SK-N-SH (cell line): ENCODE measurements around the gene CHD5. TPM values are rescaled to one million over a fixed set of nuclear protein-coding genes. Genes with fewer than 3 reads are reported as not detected.

Source experiments
- CTCF ChIA-PET: fragments of 300-600, 350-600 bp; formaldehyde crosslinking; extraction: SDS; loops from one replicate; lab custom pipeline; 2021; lab: Yijun Ruan, JAX
- POLR2A ChIA-PET: fragments of 350-600 bp; sonication (Branson Sonifier 250); formaldehyde crosslinking; extraction: SDS; loops from one replicate; lab custom pipeline; 2020; ENCODE audit warnings: antibody characterized with exemption, inconsistent platforms; lab: Yijun Ruan, JAX
- DNase-seq: peaks from one replicate; pipeline ENCODE4 v3.0.0; 2012
- H2AFZ ChIP-seq: fragments of 200-600 bp; sonication (generic); 2 replicates; pipeline ENCODE4 v1.8.1; 2016; ENCODE audit warnings: antibody characterized with exemption, mild to moderate bottlenecking, low read depth
- H3F3A ChIP-seq: fragments of 200-600 bp; sonication (generic); replicated peaks from 2 replicates; pipeline ENCODE3; 2016; ENCODE audit warnings: antibody characterized with exemption, mild to moderate bottlenecking; ENCODE audit not compliant: insufficient read depth
- H3K27ac ChIP-seq, 2 experiments: fragments of 200-500 bp in 1 of 2; fragments of 200-600 bp in 1 of 2; sonication (Bioruptor generic) in 1 of 2; sonication (generic), shearing (Covaris generic) in 1 of 2; 2 replicates each; pipeline versions ENCODE4 v1.5.1 to v1.6.1; 2014 to 2016; ENCODE audit warnings: low read depth in 2 of 2, inconsistent platforms in 1 of 2, low read length in 1 of 2, mild to moderate bottlenecking in 1 of 2, mixed read lengths in 1 of 2
- H3K27me3 ChIP-seq: fragments of 200-600 bp; sonication (generic), shearing (Covaris generic); 2 replicates; pipeline ENCODE4 v1.6.1; 2016; ENCODE audit warnings: mixed run types; ENCODE audit not compliant: insufficient read depth
- H3K36me3 ChIP-seq, 2 experiments: fragments of 200-500 bp in 1 of 2; fragments of 200-600 bp in 1 of 2; sonication (Bioruptor generic) in 1 of 2; sonication (generic) in 1 of 2; replicated peaks in 1 of 2; 2 replicates each; pipeline versions ENCODE3 to v1.5.1; 2014 to 2016; ENCODE audit warnings: low read length in 1 of 2, mild to moderate bottlenecking in 1 of 2; ENCODE audit not compliant: insufficient read depth in 2 of 2, control insufficient read depth in 1 of 2
- H3K4me1 ChIP-seq, 2 experiments: fragments of 200-500 bp in 1 of 2; fragments of 200-600 bp in 1 of 2; sonication (Bioruptor generic) in 1 of 2; sonication (generic), shearing (Covaris generic) in 1 of 2; 2 replicates each; pipeline versions ENCODE4 v1.5.1 to v1.6.1; 2014 to 2016; ENCODE audit warnings: low read depth in 1 of 2, low read length in 1 of 2, mixed run types in 1 of 2; ENCODE audit not compliant: insufficient read depth in 2 of 2, control insufficient read depth in 1 of 2
- H3K4me2 ChIP-seq: fragments of 200-600 bp; sonication (generic), shearing (Covaris generic); 2 replicates; pipeline ENCODE4 v1.6.1; 2017; ENCODE audit warnings: mixed run types
- H3K4me3 ChIP-seq, 2 experiments: fragments of 200-500 bp in 1 of 2; fragments of 200-600 bp in 1 of 2; sonication (Bioruptor generic) in 1 of 2; sonication (generic), shearing (Covaris generic) in 1 of 2; 2 replicates each; pipeline versions ENCODE4 v1.5.1 to v1.8.1; 2014 to 2016; ENCODE audit warnings: low read depth in 2 of 2, inconsistent platforms in 1 of 2, low read length in 1 of 2, mild to moderate bottlenecking in 1 of 2, mixed read lengths in 1 of 2, moderate library complexity in 1 of 2
- H3K79me2 ChIP-seq: fragments of 200-600 bp; sonication (generic); 2 replicates; pipeline ENCODE4 v1.8.1; 2017; ENCODE audit warnings: mild to moderate bottlenecking; ENCODE audit not compliant: insufficient read depth
- H3K9ac ChIP-seq: fragments of 200-600 bp; sonication (generic); 2 replicates; pipeline ENCODE4 v1.6.1; 2017; ENCODE audit warnings: mixed run types
- H3K9me2 ChIP-seq: fragments of 200-600 bp; sonication (generic); 2 replicates; pipeline ENCODE4 v1.6.1; 2017; ENCODE audit warnings: mixed run types
- H3K9me3 ChIP-seq: fragments of 200-600 bp; sonication (generic); 2 replicates; pipeline ENCODE4 v1.6.1; 2017; ENCODE audit warnings: mixed run types, mild to moderate bottlenecking, moderate library complexity
- H4K20me1 ChIP-seq: fragments of 200-600 bp; sonication (generic); 2 replicates; pipeline ENCODE4 v1.6.1; 2017; ENCODE audit warnings: mild to moderate bottlenecking, mixed run types; ENCODE audit not compliant: insufficient read depth
- ELF1 ChIP-seq: IDR thresholded peaks from 2 replicates; pipeline ENCODE4 v1.4.0; 2012
- EP300 ChIP-seq, 2 experiments: IDR thresholded peaks; 2 replicates each; pipeline versions ENCODE4 v1.4.0 to v1.6.1; 2012; ENCODE audit warnings: borderline replicate concordance in 1 of 2, low read depth in 1 of 2, low read length in 1 of 2
- EZH2phosphoT487 ChIP-seq: fragments of 200-600 bp; sonication (generic); IDR thresholded peaks from 2 replicates; pipeline ENCODE4 v1.6.1; 2017; ENCODE audit warnings: low read depth, mixed run types, mild to moderate bottlenecking, antibody characterized with exemption, moderate library complexity, borderline replicate concordance
- GATA2 ChIP-seq: sonication (generic); formaldehyde crosslinking; IDR thresholded peaks from 2 replicates; pipeline ENCODE4 v1.5.0; 2020; ENCODE audit warnings: mild to moderate bottlenecking, missing genetic modification reagents
- MEF2A ChIP-seq: IDR thresholded peaks from 2 replicates; pipeline ENCODE4 v1.4.0; 2012; ENCODE audit warnings: low read depth, borderline replicate concordance
- NFIC ChIP-seq: IDR thresholded peaks from 2 replicates; pipeline ENCODE4 v1.4.0; 2012; ENCODE audit warnings: borderline replicate concordance
- PBX3 ChIP-seq: IDR thresholded peaks from 2 replicates; pipeline ENCODE4; 2012
- RAD21 ChIP-seq: IDR thresholded peaks from 2 replicates; pipeline ENCODE4 v1.6.1; 2012; ENCODE audit warnings: mild to moderate bottlenecking, low read length
- RCOR1 ChIP-seq: fragments of 150-350 bp; IDR thresholded peaks from 2 replicates; pipeline ENCODE4 v1.6.1; 2017; ENCODE audit warnings: antibody characterized with exemption, low read length
- REST ChIP-seq: IDR thresholded peaks from 2 replicates; pipeline ENCODE4 v1.6.1; 2012; ENCODE audit warnings: mild to moderate bottlenecking, low read depth, low read length, moderate library complexity
- RFX5 ChIP-seq: IDR thresholded peaks from 2 replicates; pipeline ENCODE4 v1.6.1; 2012; ENCODE audit warnings: mild to moderate bottlenecking, improper control_type of control experiment, low read length
- TAF1 ChIP-seq: IDR thresholded peaks from 2 replicates; pipeline ENCODE4 v1.6.1; 2012; ENCODE audit warnings: low read depth, mild to moderate bottlenecking, low read length, moderate library complexity, borderline replicate concordance
- TEAD4 ChIP-seq: IDR thresholded peaks from 2 replicates; pipeline ENCODE4 v1.4.0; 2012; ENCODE audit warnings: mild to moderate bottlenecking, borderline replicate concordance; ENCODE audit not compliant: insufficient read depth
- USF1 ChIP-seq: IDR thresholded peaks from 2 replicates; pipeline ENCODE4 v1.4.0; 2012; ENCODE audit warnings: low read depth, borderline replicate concordance
- WGBS: methylation state at CpG from one replicate; pipeline ENCODE4 v1.1.6; 2017; ENCODE audit warnings: low lambda C conversion rate; 5-methylcytosine and 5-hydroxymethylcytosine counted together
- polyA plus RNA-seq, 3 experiments: library from polyadenylated mRNA; depleted of rRNA; stranded (reverse); fragments of >200 nt; gene quantifications; 2 replicates each; pipeline ENCODE4 v1.2.3, GENCODE V29; 2012

Gene CHD5
- polyA plus RNA-seq, 1 of the 3 experiments (the other 2 are of a cell fraction): 0.26 TPM

- 85% methylated on average over 10 of the region's 10 CpGs for WGBS
Observed at GRCh38 chr1:6113116-6113515, 67.0 kb downstream of the CHD5 start.

GRCh38 chr1:6112690-6113005, 67.5 kb downstream of the CHD5 start:
- no peak overlapping the region for H3K9ac ChIP-seq
- no peaks in the 10 kb centered on the region for H4K20me1 ChIP-seq
- 58% methylated on average over 5 of the region's 5 CpGs for WGBS
- H3K36me3 ChIP-seq: no peaks in the 10 kb centered on the region
- H3K4me1 ChIP-seq: peaks cover 0 to 11% of the 10 kb centered on the region in 2 experiments; a peak in 1 of 4 replicates
- no peaks in the 10 kb centered on the region for H3K27me3 ChIP-seq
- H3K27ac ChIP-seq: no peak overlapping the region
- H3K4me2 ChIP-seq: no peak overlapping the region
- no peaks in the 10 kb centered on the region for H3K9me3 ChIP-seq
- H2AFZ ChIP-seq: no peak overlapping the region
- H3K79me2 ChIP-seq: no peaks in the 10 kb centered on the region
- TF ChIP-seq PBX3 (no peak), RFX5 (no peak), EZH2phosphoT487 (no peak), GATA2 (CRISPR knock-in tag) (no peak), USF1 (no peak), RAD21 (no peak), REST (no peak), RCOR1 (no peak), NFIC (no peak), ELF1 (no peak), TAF1 (no peak)
- POLR2A ChIA-PET: no interaction called here
- no peaks in the 10 kb centered on the region for H3K9me2 ChIP-seq
- no peak for DNase-seq
- CTCF ChIA-PET: interaction anchor here (1.1 to 5.6 kb wide), 5 partner anchors 12 to 73 kb away, joined by 3 to 57 read pairs (median 5); partner anchors contain the start of gene CHD5
- no peak overlapping the region for H3K4me3 ChIP-seq
- no peaks in the 10 kb centered on the region for H3F3A ChIP-seq

More at GRCh38 chr1:6113116-6113515, 67.0 kb downstream of the CHD5 start:
- H3K9me3 ChIP-seq: no peaks in the 10 kb centered on the region
- no peaks in the 10 kb centered on the region for H4K20me1 ChIP-seq
- no peak for DNase-seq
- TF ChIP-seq EP300 (IDR thresholded peaks at IDR 0.05; ENCODE audit: borderline replicate concordance in 1 of 2, low read depth in 1 of 2, low read length in 1 of 2): no peak
- no peak for TF ChIP-seq TEAD4
- TF ChIP-seq RCOR1: no peak
- no peak for TF ChIP-seq MEF2A
- H3F3A ChIP-seq: no peaks in the 10 kb centered on the region
- H3K27me3 ChIP-seq: no peaks in the 10 kb centered on the region
- H3K4me2 ChIP-seq: no peak overlapping the region
- H3K4me3 ChIP-seq: no peak overlapping the region
- peaks cover 0 to 11% of the 10 kb centered on the region in 2 experiments; a peak in 1 of 4 replicates for H3K4me1 ChIP-seq
- H3K9ac ChIP-seq: no peak overlapping the region
- H3K27ac ChIP-seq: no peak overlapping the region
- ChIA-PET CTCF (interaction anchor here (0.8 to 5.6 kb wide), 7 partner anchors 12 to 132 kb away, joined by 3 to 57 read pairs (median 4); partner anchors contain the start of gene CHD5), POLR2A (interaction anchor here (1.0 kb wide), 1 partner anchor 60 kb away, joined by 3 read pairs; no protein-coding TSS in a partner anchor)
- H2AFZ ChIP-seq: no peak overlapping the region
- no peaks in the 10 kb centered on the region for H3K9me2 ChIP-seq
- no peaks in the 10 kb centered on the region for H3K79me2 ChIP-seq
- no peaks in the 10 kb centered on the region for H3K36me3 ChIP-seq
